ENCODE measurements around the gene ABO.
"Not testable (repeated sequence)": the region's sequence is repeated elsewhere in the genome, so short reads cannot be mapped to it uniquely, and the experiment has no call there.

The ABO gene

DNA sequence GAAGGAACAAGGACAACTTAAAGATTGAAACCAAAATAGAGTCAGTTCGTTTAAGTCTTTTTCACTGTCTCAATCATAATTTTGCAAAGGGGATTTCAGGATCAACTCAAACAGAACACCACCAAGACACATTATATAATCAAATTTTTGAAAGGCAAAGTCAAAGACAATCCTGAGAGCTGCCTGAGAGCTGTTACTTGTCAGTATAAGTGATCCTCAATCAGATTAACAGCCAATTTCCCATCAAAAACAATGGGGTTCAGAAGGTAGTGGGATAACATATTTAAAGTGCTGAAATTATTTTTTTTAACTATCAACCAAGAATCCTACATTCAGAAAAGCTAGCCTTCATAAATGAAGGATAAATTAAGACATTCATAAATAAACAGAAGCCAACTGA, 19.3 kb upstream of the ABO start:
- Histone ChIP-seq H3K27me3 (peaks cover 48% of the 10 kb centered on the region), H3K4me3 (ENCODE audit: low read depth, low read length) (no peak overlapping the region), H3K4me1 (no peaks in the 10 kb centered on the region), H3K9me3 (no peaks in the 10 kb centered on the region), H3K36me3 (no peaks in the 10 kb centered on the region)
- DNase-seq = no peak
- TF ChIP-seq, protein P1, sequence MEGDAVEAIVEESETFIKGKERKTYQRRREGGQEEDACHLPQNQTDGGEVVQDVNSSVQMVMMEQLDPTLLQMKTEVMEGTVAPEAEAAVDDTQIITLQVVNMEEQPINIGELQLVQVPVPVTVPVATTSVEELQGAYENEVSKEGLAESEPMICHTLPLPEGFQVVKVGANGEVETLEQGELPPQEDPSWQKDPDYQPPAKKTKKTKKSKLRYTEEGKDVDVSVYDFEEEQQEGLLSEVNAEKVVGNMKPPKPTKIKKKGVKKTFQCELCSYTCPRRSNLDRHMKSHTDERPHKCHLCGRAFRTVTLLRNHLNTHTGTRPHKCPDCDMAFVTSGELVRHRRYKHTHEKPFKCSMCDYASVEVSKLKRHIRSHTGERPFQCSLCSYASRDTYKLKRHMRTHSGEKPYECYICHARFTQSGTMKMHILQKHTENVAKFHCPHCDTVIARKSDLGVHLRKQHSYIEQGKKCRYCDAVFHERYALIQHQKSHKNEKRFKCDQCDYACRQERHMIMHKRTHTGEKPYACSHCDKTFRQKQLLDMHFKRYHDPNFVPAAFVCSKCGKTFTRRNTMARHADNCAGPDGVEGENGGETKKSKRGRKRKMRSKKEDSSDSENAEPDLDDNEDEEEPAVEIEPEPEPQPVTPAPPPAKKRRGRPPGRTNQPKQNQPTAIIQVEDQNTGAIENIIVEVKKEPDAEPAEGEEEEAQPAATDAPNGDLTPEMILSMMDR (IDR thresholded peaks at IDR 0.05; ENCODE audit: low read depth, low read length) = no peak

DNA sequence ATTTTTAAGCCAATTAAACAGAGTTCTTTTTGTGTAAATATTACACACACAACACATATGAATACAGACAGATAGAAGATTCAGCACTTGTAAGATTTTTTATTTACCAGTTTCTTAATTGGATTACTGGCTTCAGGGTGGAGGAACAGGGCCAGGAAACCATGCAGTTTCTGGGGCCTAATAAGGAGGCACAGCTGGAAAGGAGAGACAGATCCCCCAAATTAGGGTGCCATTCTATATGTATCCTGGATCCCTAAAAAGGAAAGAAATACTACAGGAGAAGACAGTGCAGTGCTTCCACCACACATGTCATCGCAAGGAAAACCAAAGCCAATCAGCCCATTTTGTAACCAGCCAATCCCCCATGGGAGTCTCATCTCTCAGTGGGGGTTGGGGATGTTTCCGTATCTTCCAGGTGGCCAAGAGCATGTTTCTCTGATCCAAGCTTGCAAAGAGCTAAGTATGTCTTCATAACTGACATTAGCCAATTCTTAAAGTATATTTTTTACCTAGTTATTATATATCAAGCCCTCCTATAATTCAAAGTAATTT, 15.8 kb upstream of the ABO start:
- Histone ChIP-seq H3K27me3 (peaks cover 28% of the 10 kb centered on the region), H3K4me3 (ENCODE audit: low read depth, low read length) (no peak overlapping the region), H3K36me3 (no peaks in the 10 kb centered on the region), H3K4me1 (no peaks in the 10 kb centered on the region), H3K9me3 (no peaks in the 10 kb centered on the region)
- TF ChIP-seq, protein P1 (IDR thresholded peaks at IDR 0.05; ENCODE audit: low read depth, low read length) = no peak
- no peak for DNase-seq

DNA sequence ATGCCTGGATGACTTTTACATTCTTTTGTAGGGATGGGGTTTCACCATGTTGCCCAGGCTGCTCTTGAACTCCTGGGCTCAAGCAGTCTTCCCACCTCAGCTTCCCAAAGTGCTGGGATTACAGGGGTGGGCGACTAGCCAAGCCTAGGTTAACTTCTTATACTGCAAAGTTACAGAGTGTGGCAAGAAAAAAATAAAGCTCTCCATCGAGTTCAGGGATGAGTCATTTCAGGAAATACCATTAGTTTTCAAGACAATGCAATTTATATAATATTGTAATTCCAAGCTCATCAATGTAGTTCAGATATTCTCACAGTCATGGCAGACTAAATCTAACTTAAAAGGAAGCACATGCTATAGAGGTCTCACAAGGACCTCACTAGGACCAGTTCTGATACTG, 11.5 kb upstream of the ABO start:
- DNase-seq = no peak
- Histone ChIP-seq H3K4me1 (no peaks in the 10 kb centered on the region), H3K36me3 (no peaks in the 10 kb centered on the region), H3K4me3 (ENCODE audit: low read depth, low read length) (no peak overlapping the region), H3K27me3 (no peaks in the 10 kb centered on the region; the same call in 1 of the 2 replicates), H3K9me3 (no peaks in the 10 kb centered on the region)
- TF ChIP-seq, protein P1 (IDR thresholded peaks at IDR 0.05; ENCODE audit: low read depth, low read length) = no peak

DNA sequence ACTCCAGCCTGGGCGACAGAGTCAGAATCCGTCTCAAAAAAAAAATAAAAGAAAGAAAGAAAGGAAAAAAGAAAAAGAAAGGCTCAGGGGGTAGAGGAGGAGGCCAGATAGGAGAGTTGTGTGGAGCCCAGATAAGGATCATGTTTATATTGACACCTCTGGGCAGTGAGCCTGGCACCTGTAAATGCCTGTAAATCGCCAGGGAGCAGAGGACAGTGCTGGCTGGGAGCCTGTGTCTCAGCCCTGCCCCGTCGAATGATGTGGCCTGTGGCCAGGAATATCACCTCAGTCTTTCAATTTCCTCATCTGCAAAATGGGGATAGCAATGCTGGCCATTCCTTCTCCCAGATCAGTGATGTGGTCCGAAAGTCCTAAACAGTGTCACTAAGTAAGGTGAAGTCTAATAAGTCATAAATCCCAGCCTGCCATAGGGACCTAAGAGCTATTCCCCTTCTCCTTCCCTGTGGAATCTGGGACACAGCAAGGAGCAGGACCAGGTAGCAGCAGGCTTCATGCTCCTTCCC, 10.3 kb upstream of the ABO start:
- no peaks in the 10 kb centered on the region for H3K27me3 ChIP-seq
- no peak overlapping the region for H3K4me3 ChIP-seq (ENCODE audit: low read depth, low read length)
- no peaks in the 10 kb centered on the region for H3K9me3 ChIP-seq

DNA sequence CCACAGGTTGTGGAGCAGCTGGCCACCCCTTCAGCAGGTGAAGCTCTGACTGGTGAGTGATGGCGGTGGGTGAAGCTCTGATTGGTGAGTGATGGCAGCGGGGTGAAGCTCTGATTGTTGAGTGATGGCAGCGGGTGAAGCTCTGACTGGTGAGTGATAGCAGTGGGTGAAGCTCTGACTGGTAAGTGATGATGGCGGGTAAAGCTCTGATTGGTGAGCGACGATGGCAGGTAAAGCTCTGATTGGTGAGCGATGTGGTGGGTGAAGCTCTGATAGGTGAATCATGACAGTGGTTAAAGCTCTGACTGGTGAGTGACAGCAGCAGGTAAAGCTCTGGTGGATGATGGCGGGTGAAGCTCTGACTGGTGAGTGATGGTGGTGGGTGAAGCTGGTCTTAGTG, 9.4 kb upstream of the ABO start:
- no peak for DNase-seq
- H3K9me3 ChIP-seq = no peaks in the 10 kb centered on the region
- H3K36me3 ChIP-seq = no peaks in the 10 kb centered on the region
- no peaks in the 10 kb centered on the region; the same call in 1 of the 2 replicates for H3K27me3 ChIP-seq
- no peaks in the 10 kb centered on the region; the same call in 1 of the 2 replicates for H3K4me1 ChIP-seq
- H3K4me3 ChIP-seq (ENCODE audit: low read depth, low read length) = no peak overlapping the region
- TF ChIP-seq, protein P1 (IDR thresholded peaks at IDR 0.05; ENCODE audit: low read depth, low read length) = no peak

More for the DNA sequence above, 10.3 kb upstream of the ABO start:
- DNase-seq = no peak
- no peaks in the 10 kb centered on the region for H3K36me3 ChIP-seq
- TF ChIP-seq, protein P1 (IDR thresholded peaks at IDR 0.05; ENCODE audit: low read depth, low read length) = no peak
- H3K4me1 ChIP-seq = no peaks in the 10 kb centered on the region

DNA sequence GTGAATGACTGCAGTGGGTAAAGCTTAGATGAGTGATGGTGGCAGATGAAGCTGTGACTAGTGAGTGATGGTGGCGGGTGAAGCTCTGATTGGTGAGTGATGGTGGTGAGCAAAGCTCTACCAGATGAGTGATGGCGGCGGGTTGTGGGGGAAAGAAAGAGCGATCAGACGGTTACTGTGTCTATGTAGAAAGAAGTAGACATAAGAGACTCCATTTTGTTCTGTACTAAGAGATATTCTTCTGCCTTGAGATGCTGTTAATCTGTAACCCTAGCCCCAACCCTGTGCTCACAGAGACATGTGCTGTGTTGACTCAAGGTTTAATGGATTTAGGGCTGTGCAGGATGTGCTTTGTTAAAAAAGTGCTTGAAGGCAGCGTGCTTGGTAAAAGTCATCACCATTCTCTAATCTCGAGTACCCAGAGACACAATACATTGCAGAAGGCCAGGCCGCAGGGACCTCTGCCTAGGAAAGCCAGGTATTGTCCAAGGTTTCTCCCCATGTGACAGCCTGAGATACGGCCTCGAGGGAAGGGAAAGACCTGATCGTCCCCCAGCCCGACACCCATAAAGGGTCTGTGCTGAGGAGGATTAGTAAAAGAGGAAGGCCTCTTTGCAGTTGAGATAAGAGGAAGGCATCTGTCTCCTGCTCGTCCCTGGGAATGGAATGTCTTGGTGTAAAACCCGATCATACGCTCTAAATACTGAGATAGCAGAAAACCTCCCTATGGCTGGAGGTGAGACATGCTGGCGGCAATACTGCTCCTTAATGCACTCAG, 8.4 kb upstream of the ABO start:
- not testable (repeated sequence) for H3K4me1 ChIP-seq; H3K9me3 ChIP-seq; H3K4me3 ChIP-seq (ENCODE audit: low read depth, low read length); DNase-seq; H3K27me3 ChIP-seq; H3K36me3 ChIP-seq
